PC-9 (cell line): Measurements from ENCODE around the gene GPRASP3. TPM values are rescaled to one million over a fixed set of nuclear protein-coding genes. Genes with fewer than 3 reads are reported as not detected.
"Not testable (repeated sequence)": the region's sequence is repeated elsewhere in the genome, so short reads cannot be mapped to it uniquely, and the experiment has no call there.

Experiments
- BruUV-seq: library from RNA; stranded (reverse); fragments of 400-500 nt; replicated peaks from 2 replicates; lab custom pipeline; 2021; lab: Mats Ljungman, UMichigan
- CTCF ChIA-PET: fragments of 300-600 bp; sonication (Branson Sonifier 250); formaldehyde crosslinking; loops from one replicate; lab custom pipeline; 2022; ENCODE audit warnings: antibody characterized with exemption; lab: Charles Lee
- POLR2A ChIA-PET: fragments of 300-600 bp; sonication (Branson Sonifier 250); formaldehyde crosslinking; loops from one replicate; lab custom pipeline; 2022; ENCODE audit warnings: antibody characterized with exemption; ENCODE audit not compliant: unreplicated experiment; lab: Charles Lee
- DNase-seq, 2 experiments: peaks; one replicate each; pipeline versions ENCODE4 v3.0.0 to v3.0.0-alpha.2; 2015 to 2022; ENCODE audit warnings: mixed read lengths in 1 of 2
- H2AFZ ChIP-seq: fragments of 200-600 bp; sonication (generic); 2 replicates; pipeline ENCODE4 v1.8.1; 2017; ENCODE audit warnings: antibody characterized with exemption
- H3F3A ChIP-seq: fragments of 200-600 bp; sonication (generic); 2 replicates; pipeline ENCODE4 v1.8.1; 2017; ENCODE audit warnings: antibody characterized with exemption, mild to moderate bottlenecking, low read depth; ENCODE audit not compliant: insufficient read depth
- H3K27ac ChIP-seq: fragments of 200-600 bp; sonication (generic); 2 replicates; pipeline ENCODE4 v1.6.1; 2016; ENCODE audit warnings: mixed run types
- H3K27me3 ChIP-seq: fragments of 200-600 bp; sonication (generic); 2 replicates; pipeline ENCODE4 v1.6.1; 2016; ENCODE audit warnings: low read depth, mixed run types; ENCODE audit not compliant: insufficient read depth
- H3K36me3 ChIP-seq: fragments of 200-600 bp; sonication (generic); 2 replicates; pipeline ENCODE4 v1.6.1; 2016; ENCODE audit warnings: low read depth, mixed run types
- H3K4me1 ChIP-seq: fragments of 200-600 bp; sonication (generic); replicated peaks from 2 replicates; pipeline ENCODE4 v1.6.1; 2016; ENCODE audit warnings: mixed run types; ENCODE audit not compliant: insufficient read depth
- H3K4me2 ChIP-seq: fragments of 200-600 bp; sonication (generic); 2 replicates; pipeline ENCODE4 v1.6.1; 2017; ENCODE audit warnings: mixed run types
- H3K4me3 ChIP-seq: fragments of 200-600 bp; sonication (generic); 2 replicates; pipeline ENCODE4 v1.6.1; 2016; ENCODE audit warnings: mixed run types
- H3K79me2 ChIP-seq: fragments of 200-600 bp; sonication (generic); 2 replicates; pipeline ENCODE4 v1.6.1; 2017; ENCODE audit warnings: low read depth, mixed run types
- H3K9me2 ChIP-seq: fragments of 200-600 bp; sonication (generic); 2 replicates; pipeline ENCODE4 v1.8.1; 2017; ENCODE audit warnings: mild to moderate bottlenecking; ENCODE audit not compliant: insufficient read depth
- H3K9me3 ChIP-seq: fragments of 200-600 bp; sonication (generic); 2 replicates; pipeline ENCODE4 v1.8.1; 2016; ENCODE audit warnings: low read depth; ENCODE audit not compliant: insufficient read depth
- H4K20me1 ChIP-seq: fragments of 200-600 bp; sonication (generic); 2 replicates; pipeline ENCODE4 v1.8.1; 2017; ENCODE audit not compliant: insufficient read depth
- EZH2 ChIP-seq: fragments of 200-600 bp; sonication (generic); IDR thresholded peaks from 2 replicates; pipeline ENCODE4 v1.8.0; 2017; ENCODE audit warnings: antibody characterized with exemption, low read depth
- intact Hi-C: fragments of 100-400 bp; cut with micrococcal nuclease; formaldehyde crosslinking; loops from one replicate; pipeline ENCODE4 v1.10.0; 2022; ENCODE audit not compliant: unreplicated experiment
- total RNA-seq: library from RNA; stranded (reverse); gene quantifications from 2 replicates; pipeline ENCODE4 v1.2.3, GENCODE V29; 2021
- TF ChIP-seq, protein P1 (sequence below): fragments of 200-600 bp; sonication (generic); conservative IDR thresholded peaks from 2 replicates; pipeline ENCODE4 v1.6.1; 2017; ENCODE audit warnings: mixed run types, antibody characterized with exemption, mild to moderate bottlenecking, moderate library complexity

GPRASP3 gene
- total RNA-seq, 1 experiment from 2014 or later: 3.5 TPM

DNA sequence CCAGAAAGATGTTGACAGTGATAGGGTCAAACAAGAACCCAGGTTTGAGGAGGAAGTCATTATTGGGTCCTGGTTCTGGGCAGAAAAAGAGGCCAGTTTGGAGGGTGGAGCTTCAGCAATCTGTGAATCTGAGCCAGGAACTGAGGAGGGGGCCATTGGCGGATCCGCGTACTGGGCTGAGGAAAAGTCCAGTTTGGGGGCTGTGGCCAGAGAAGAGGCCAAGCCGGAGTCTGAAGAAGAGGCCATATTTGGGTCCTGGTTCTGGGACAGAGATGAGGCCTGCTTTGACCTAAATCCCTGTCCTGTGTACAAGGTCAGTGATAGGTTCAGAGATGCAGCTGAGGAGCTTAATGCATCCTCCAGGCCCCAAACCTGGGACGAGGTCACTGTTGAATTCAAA lies 4.6 kb upstream of the GPRASP3 start:
- no peak for TF ChIP-seq EZH2
- TF ChIP-seq, protein P1, sequence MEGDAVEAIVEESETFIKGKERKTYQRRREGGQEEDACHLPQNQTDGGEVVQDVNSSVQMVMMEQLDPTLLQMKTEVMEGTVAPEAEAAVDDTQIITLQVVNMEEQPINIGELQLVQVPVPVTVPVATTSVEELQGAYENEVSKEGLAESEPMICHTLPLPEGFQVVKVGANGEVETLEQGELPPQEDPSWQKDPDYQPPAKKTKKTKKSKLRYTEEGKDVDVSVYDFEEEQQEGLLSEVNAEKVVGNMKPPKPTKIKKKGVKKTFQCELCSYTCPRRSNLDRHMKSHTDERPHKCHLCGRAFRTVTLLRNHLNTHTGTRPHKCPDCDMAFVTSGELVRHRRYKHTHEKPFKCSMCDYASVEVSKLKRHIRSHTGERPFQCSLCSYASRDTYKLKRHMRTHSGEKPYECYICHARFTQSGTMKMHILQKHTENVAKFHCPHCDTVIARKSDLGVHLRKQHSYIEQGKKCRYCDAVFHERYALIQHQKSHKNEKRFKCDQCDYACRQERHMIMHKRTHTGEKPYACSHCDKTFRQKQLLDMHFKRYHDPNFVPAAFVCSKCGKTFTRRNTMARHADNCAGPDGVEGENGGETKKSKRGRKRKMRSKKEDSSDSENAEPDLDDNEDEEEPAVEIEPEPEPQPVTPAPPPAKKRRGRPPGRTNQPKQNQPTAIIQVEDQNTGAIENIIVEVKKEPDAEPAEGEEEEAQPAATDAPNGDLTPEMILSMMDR: no peak
- no peak overlapping the region for H2AFZ ChIP-seq

DNA sequence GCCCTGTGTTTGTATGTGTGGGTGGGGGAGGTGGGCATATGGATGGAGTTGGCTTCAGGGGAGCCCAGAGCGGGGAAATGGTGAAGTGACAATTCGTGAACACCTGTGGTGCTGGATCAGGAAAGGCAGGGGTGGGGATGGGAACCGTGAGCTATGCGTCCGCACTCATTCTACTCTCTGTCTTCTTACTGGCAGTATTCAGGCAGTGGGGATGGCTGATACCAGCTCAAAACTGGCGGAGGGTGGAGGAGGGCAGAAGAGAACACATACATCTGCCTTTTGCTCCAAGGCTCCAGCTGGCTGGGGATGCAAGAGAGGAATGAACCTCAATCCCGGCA lies 595 bp downstream of the GPRASP3 start:
- H3K36me3 ChIP-seq, H3K4me1 ChIP-seq, H3K9me3 ChIP-seq, H3K9me2 ChIP-seq, H4K20me1 ChIP-seq, H2AFZ ChIP-seq, CTCF ChIA-PET, H3K4me3 ChIP-seq, H3F3A ChIP-seq, H3K27ac ChIP-seq, DNase-seq, intact Hi-C loops, H3K79me2 ChIP-seq, BruUV-seq, H3K27me3 ChIP-seq, H3K4me2 ChIP-seq: not testable (repeated sequence)
- POLR2A ChIA-PET: interaction anchor here (0.5 kb wide), 1 partner anchor 9 kb away, joined by 4 read pairs; no protein-coding TSS in a partner anchor

More for the DNA sequence above, 4.6 kb upstream of the GPRASP3 start:
- DNase-seq: no peak
- H3K4me1 ChIP-seq: no peaks in the 10 kb centered on the region
- no peaks in the 10 kb centered on the region for H3K9me3 ChIP-seq
- no peaks in the 10 kb centered on the region for H3K9me2 ChIP-seq
- H3K27me3 ChIP-seq: no peaks in the 10 kb centered on the region
- no peak overlapping the region for H3K27ac ChIP-seq
- ChIA-PET CTCF (no interaction called here), POLR2A (no interaction called here)
- no TSS peak for BruUV-seq
- no peak overlapping the region for H3K4me2 ChIP-seq
- H3F3A ChIP-seq: no peaks in the 10 kb centered on the region
- H3K4me3 ChIP-seq: no peak overlapping the region
- H4K20me1 ChIP-seq: no peaks in the 10 kb centered on the region
- H3K79me2 ChIP-seq: no peaks in the 10 kb centered on the region
- no peaks in the 10 kb centered on the region for H3K36me3 ChIP-seq
- intact Hi-C loops: no loop called here

DNA sequence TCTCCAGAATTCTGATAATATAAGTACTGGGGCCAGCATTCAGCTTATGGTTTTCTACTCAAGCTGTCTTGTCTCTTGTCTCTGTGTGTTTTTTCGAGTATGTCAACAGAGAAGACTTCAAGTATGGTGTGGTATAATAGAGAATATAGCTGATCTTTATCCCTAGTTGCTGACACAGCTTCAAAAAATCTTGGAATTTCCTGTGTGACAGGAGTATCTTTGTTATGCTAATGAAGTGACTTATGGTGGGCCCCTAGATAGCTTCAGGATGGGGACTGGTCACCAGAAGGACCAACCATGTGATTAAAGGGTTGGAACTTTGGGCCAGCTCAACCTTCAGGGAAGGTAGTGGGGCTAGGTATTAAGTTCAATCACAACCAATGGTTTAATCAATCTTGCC lies 2.9 kb downstream of the GPRASP3 start:
- CTCF ChIA-PET: interaction anchor here (0.6 kb wide), 1 partner anchor 639 kb away, joined by 3 read pairs; no protein-coding TSS in a partner anchor
- H4K20me1 ChIP-seq: no peaks in the 10 kb centered on the region
- H3K79me2 ChIP-seq: no peaks in the 10 kb centered on the region
- no peak overlapping the region for H3K4me3 ChIP-seq
- no peaks in the 10 kb centered on the region for H3K9me2 ChIP-seq
- no peaks in the 10 kb centered on the region for H3K27me3 ChIP-seq
- no peak for DNase-seq
- H3K4me2 ChIP-seq: no peak overlapping the region
- POLR2A ChIA-PET: no interaction called here
- H2AFZ ChIP-seq: no peak overlapping the region
- intact Hi-C loops: no loop called here
- no peak overlapping the region for H3K27ac ChIP-seq
- H3K9me3 ChIP-seq: no peaks in the 10 kb centered on the region
- no peaks in the 10 kb centered on the region for H3F3A ChIP-seq
- no peaks in the 10 kb centered on the region for H3K4me1 ChIP-seq
- TF ChIP-seq, protein P1: no peak
- TF ChIP-seq EZH2: no peak
- BruUV-seq: no TSS peak
- H3K36me3 ChIP-seq: no peaks in the 10 kb centered on the region

DNA sequence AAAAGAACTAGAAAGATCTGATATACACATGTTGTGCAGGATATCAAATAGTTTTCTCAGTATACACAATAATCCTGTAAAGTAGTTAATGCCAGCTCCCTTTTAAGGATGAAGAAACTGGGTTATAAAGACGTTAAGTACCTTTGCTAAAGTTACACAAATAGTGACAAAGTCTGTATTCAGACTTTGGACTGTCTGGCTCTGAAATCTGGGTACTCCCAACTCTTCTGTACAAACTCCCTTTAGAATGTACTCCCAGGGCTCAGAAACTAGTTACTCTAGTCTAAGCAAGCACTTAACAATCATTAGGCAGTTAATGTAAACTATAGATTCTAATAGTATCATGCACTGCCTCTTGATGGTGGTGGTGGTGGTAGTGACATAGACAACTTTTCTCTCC lies 7.2 kb downstream of the GPRASP3 start:
- POLR2A ChIA-PET: no interaction called here
- TF ChIP-seq, protein P1: no peak
- no peak for TF ChIP-seq EZH2
- intact Hi-C loops: no loop called here

More for the DNA sequence above, 7.2 kb downstream of the GPRASP3 start:
- no peak overlapping the region for H3K4me3 ChIP-seq
- CTCF ChIA-PET: no interaction called here
- H2AFZ ChIP-seq: no peak overlapping the region
- BruUV-seq: no TSS peak
- H3K9me2 ChIP-seq: no peaks in the 10 kb centered on the region
- no peaks in the 10 kb centered on the region for H3K4me1 ChIP-seq
- no peak overlapping the region for H3K27ac ChIP-seq
- H3K9me3 ChIP-seq: no peaks in the 10 kb centered on the region
- no peaks in the 10 kb centered on the region for H4K20me1 ChIP-seq
- H3K27me3 ChIP-seq: no peaks in the 10 kb centered on the region
- no peaks in the 10 kb centered on the region for H3K36me3 ChIP-seq
- DNase-seq: no peak
- H3K79me2 ChIP-seq: no peaks in the 10 kb centered on the region
- H3K4me2 ChIP-seq: no peak overlapping the region
- no peaks in the 10 kb centered on the region for H3F3A ChIP-seq
